HG03280 (cell line): ENCODE measurements around the gene FARP2.
A peak's percentile ranks its signal among the peaks of the same experiment; 100 is the strongest.
"Not testable (repeated sequence)": the region's sequence is repeated elsewhere in the genome, so short reads cannot be mapped to it uniquely, and the experiment has no call there.

Source experiments
- ATAC-seq: cut with Tn5 transposase; IDR thresholded peaks from one replicate; pipeline ENCODE4 v1.9.1; 2021; ENCODE audit warnings: mild to moderate bottlenecking, moderate library complexity; ENCODE audit not compliant: unreplicated experiment

Gene FARP2

DNA sequence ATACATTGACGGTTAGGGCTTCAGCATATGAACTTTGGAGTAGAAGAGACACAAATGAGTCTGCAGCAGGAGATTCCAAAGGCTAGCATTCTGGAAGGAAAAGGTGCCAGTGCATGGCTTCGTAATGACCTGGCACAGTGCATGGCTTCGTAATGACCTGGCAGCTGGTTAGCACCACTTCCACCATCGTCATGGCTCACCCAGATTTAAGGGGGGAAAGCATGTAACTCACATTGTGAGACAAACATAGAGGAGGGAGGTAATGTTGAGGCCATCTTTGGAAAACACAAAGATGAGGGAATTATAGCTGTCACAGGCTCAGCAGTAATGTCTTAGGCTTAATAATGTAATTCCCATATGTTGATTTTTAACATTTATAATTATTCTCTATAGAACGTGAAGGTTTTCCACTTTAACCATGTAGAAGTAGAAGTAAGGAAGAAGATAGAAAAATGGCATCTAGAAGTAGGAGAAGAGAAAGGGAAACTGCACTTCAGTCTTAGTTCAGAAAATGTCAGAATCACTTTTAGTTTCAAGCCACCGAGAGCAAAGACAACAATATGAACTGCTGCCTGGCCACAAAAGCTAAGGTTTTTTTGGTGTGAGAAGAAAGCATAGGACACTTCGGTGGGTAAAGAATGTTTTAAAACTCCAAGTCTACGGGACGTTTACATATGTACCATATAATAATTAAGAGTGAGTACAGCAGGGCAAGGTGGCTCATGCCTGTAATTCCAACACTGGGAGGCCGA lies 159.1 kb downstream of the FARP2 start:
- ATAC-seq: peak; percentile 55

DNA sequence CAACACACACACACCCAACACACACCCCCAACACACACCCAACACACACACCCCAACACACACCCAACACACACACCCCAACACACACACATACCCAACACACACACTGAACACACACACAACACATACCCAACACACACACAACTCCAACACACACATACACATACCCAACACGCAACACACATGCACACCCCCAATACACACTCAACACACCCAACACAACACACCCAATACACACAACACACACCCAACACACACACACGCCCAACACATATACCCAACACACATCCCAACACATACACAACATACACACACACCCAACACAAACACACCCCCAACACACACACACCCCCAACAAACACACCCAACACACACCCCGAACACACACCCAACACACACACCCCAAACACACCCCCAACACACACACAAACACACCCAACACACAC lies 160.5 kb downstream of the FARP2 start:
- no peak for ATAC-seq

DNA sequence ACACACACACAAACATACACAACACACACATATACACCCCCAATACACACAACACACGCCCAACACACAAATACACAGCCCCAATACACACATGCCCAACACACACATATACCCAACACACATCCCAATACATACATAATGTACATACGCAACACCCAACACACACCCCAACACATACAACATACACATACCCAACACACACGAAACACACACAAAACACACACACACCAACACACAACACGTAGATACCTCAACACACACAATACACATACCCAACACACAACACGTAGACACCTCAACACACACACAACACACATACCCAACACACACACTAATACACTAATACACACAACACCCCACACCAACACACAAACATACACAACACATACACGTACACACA lies 161.2 kb downstream of the FARP2 start:
- ATAC-seq: no peak

DNA sequence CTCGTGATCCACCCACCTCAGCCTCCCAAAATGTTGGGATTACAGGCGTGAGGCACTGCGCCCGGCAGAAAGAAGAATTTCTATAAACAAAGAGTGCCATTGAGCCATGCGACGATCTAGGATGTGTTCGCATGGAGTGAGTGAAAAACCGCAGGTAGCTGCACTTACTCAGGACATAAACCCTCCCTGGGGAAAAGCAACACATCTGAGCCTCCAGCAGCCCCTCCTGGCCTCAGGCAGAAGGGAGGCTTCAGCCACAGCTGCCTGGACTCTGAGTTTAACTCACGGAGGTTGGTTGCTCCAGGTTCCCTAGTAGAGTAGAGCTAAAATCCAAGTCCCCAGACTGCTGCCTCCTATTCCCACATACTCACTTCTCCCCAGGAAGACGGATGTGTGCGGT lies 163.6 kb downstream of the FARP2 start:
- no peak for ATAC-seq

DNA sequence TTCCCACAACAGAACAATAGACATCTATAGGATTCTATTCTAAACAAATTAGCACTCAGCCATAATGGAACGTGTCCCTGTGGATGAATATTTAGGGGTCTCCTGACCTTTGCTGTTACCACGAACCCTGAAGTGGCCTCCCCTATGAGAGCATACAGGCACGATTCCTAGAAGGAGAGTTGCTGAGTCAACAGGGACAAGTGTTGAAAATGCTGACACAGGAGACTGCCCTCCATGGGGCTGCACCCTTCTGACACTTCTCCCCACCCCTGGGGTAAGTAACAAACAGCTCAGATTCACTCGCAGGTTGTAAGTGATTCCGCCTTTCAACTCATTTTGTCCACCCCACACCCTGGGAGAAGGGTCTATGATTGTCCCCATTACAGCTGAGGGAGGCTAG lies 166.4 kb downstream of the FARP2 start:
- no peak for ATAC-seq

DNA sequence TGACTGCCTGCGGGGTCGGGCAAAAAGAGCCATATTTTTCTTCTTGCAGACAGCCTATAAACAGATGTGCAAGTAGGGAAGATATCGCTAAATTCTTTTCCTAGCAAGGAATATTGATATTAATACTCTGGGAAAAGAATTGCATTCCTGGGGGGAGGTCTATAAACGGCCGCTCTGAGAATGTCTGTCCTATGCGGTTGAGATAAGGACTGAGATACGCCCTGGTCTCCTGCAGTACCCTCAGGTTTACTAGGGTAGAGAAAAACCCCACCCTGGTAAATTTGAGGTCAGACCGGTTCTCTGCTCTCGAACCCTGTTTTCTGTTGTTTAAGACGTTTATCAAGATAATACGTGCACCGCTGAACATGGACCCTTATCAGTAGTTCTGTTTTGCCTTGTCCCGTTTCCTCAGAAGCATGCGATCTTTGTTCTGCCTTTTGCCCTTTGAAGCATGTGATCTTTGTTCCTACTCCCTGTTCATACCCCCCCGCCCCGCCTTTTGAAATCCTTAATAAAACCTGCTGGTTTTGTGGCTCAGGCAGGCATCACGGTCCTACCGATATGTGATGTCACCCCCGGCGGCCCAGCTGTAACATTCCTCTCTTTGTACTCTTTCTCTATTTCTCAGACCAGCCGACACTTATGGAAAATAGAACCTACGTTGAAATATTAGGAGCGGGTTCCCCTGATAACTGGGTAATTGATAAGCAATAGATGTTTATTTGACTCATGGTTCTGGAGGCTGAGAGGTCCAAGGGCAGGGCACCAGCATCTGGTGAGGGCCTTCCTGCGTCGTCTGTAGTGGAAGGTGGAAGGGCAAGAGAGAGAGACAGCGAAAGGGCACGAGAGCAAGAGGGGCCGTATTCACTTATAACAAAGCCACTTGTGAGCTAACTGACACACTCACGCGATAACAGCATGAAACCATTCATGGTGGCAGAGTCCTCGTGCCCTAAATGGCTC lies 170.0 kb downstream of the FARP2 start:
- ATAC-seq: not testable (repeated sequence)

DNA sequence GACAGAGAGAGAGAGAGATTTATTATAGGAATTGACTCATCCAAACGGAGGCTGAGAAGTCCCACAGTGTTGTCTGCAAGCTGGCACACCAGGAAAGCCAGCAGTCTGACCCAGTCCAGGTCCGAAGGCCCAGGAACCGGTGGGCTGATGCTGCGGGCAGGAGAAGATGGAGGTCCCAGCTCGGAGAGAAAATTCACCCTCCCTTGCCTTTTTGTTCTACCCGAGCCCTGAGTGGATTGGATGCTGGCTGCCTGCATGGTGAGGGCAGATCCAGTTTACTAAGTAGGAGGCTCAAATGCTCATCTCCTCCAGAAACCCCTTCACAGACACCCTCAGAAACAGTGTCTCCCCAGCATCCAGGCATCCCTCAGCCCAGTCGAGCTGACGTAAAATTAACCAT lies 174.5 kb downstream of the FARP2 start:
- no peak for ATAC-seq

DNA sequence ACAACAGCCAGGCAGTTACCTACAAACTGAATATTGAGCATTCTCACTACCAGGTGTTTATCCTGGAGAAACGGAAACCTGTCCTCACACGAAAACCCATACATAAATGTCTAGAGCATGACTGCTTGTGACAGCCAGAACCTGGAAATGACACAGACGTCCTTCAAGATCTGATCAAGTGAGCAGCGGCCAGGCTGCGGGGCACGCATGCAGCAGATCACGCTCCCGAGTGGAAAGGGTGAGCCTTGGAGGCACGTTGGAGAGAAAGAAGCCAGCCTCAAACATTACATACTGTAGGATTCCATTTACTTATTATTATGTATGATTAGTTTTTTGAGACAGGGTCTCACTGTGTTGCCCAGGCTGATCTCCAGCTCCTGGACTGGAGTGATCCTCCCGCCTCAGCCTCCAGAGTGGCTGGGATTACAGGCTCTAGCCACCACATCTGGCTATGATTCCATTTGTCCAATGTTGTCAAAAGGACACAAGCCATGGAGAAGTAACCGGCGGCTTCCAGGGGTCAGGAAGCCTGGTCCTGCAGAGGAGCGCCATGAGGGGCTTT lies 175.2 kb downstream of the FARP2 start:
- no peak for ATAC-seq

DNA sequence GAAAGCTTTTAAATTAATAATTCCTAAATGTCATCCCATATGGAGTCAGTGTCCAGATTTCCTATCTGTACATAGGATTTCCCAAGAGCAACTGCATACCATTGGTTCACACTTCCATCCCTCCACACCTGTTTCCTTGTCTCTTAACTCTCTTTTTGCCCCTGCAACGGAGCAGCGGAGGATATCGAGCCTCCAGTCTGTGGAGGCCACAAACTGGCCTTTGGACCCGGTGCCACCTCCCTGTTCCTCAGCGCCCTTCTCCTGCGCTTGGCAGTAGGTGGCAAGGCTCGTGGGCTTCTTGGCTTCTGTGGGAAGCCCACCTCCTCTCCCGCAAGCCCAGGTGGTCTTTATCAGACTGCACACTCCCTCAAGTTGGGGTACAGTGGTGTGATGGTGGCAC lies 176.1 kb downstream of the FARP2 start:
- no peak for ATAC-seq

DNA sequence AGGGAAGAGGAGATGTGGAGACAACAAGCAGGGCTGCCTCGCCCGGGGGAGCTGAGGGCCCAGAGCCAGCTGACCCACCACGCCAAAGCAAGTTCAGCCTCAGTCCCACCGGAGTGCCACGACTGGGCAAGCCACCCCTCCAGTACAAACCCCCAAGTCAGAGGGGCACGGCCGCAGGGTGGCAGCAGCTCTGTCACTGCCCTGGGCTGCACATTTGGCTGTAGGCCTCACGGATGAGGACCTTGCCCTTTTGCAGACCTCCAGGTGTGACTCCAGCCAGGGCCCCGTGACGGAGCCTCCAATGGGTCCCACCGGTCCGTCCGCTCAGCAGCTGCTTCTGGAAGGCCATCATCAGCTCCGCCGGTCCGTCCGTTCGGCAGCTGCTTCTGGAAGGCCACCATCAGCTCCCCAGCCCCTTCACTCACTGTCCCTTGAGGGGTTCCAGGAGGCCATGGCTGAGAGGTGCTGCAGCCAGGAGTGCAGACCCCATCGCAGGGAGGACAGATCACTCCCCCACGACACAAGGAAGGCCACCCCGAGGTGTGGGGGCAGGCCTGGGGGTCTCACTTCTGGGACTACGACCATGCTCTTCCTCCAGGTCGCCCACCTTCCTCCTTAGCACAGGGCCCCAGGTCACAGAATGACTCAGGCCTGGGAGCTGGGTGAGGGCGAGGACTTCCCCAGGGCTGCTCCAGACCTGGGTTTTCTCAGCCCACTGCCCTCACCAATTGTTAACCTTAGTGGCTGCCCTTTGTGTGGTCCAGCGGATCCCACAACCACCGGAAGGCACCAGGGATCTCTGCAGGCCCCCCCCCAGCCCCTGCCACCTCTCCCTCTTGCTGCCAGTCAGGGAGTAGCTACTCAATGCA lies 176.9 kb downstream of the FARP2 start:
- ATAC-seq: no peak

DNA sequence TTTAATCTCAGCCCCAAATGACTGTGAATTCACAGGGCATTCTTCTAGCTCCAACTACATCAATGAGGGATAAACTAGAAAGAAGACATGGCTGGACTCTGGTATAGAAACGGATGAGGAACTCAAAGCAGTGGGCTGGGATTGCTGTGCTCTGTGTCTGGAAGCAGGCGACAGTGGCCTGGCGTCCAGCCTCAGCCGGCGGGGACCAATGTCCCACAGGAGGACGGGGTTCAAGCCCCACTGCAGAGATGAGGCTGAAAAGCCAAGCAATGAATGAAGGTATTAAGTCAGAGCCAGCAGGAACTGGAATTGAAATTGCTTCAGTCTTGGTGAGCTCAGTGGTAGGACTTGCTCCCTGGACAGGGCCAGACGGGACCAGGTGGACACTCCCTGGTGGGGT lies 178.2 kb downstream of the FARP2 start:
- ATAC-seq: no peak

DNA sequence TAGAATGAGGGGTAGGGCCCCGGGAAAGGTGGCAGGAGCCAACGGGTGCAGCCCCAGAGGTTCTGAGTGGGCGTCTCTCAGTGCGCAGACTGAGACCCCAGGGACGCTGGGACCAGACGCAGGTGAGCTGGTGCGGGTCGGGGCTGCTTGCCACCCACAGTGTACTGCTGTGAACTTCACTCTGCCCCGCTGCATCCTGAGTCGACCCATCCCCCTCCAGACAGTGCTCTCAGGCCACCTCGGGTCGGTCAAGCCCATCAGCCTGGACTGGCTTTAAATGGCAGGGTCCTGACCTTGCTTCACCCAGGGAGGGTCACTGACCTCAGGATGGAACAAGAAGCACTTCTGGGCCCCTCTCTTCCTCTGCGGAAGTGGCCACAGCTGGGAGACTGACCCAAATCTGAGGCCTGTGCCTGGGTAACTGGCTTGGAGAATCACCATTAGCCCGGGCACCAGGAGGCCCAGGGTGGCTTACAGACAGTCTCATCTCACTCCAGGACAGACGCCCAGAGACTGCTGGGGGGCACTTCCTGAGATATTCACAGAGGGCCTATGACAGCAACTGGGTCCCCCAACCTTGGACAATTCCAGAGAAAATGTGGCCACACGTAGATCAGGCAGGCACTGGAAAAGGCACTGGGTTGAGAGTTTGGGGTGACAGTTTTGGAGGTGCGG lies 178.8 kb downstream of the FARP2 start:
- ATAC-seq: no peak

DNA sequence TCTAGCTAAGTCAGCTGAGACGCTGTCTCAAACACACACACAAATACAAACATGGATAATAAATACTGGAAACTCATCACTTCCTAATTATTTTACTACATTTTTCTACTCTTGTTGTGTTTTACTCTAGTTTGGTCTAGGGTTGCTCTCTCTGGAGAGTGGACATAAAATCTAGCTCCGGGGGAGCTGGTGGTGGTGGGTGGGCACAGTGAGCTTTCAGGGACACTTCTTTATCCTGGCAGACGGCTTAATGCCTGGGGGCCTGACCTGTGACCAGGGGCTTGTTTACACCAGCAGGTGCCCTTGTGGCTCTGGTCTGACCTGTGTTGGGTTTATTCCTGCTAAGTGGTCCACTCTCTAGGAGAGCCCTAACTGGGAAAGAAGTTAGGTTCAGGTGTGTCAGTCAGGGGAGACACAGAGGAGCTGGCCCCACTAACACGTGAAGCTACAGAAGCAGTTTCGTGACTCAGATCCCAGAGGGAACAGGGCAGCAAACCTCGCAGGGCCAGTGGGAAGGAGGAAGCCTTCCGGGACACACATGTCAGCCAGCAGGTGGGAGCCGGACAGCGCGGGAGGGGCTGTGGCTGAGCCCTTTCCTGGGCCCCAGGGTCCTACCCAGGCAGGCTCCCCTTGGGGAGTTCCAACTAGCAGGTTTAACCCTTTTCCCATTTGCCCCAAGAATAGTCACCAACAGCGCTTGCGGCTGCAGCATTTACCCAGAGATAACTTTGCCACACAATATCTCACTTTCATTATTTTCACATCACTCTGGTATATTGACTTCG lies 180.0 kb downstream of the FARP2 start:
- no peak for ATAC-seq

DNA sequence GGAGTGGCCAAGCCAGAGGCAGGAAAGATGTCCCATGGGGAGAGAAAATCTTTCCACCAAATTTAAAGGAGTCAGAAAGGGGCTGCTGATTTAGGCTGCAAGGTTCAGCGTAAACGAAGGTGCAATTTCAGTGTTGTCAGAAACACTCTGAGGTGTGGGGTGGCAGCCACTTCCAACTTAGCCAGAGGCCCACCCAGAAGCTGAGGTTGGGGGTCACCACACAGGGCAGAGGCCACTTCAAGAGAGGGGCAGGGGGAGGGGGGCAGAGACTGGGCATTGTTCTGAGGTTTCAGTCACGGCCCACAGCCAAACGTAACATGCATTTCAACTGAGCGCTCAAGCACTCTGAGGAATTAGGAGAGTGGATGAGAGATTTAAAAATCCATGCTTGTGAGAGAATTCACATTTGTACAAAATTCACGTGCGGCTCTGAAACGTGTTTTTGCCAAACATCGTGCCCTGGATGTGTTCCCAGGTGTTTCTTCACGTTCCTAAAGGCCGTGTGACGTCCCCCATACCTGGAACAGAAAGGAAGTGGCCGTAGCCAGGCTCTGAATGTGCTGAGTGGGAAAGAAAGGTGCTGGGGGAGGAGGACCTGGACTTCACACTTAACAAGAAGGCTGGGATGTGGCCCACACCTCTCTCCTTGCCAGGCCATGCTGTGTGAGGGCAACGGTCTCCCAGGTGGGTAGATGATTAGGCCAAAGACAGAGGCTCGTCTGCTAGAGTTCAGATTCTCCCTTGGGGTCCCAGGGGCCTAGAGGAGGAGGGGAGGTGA lies 182.9 kb downstream of the FARP2 start:
- ATAC-seq: no peak

DNA sequence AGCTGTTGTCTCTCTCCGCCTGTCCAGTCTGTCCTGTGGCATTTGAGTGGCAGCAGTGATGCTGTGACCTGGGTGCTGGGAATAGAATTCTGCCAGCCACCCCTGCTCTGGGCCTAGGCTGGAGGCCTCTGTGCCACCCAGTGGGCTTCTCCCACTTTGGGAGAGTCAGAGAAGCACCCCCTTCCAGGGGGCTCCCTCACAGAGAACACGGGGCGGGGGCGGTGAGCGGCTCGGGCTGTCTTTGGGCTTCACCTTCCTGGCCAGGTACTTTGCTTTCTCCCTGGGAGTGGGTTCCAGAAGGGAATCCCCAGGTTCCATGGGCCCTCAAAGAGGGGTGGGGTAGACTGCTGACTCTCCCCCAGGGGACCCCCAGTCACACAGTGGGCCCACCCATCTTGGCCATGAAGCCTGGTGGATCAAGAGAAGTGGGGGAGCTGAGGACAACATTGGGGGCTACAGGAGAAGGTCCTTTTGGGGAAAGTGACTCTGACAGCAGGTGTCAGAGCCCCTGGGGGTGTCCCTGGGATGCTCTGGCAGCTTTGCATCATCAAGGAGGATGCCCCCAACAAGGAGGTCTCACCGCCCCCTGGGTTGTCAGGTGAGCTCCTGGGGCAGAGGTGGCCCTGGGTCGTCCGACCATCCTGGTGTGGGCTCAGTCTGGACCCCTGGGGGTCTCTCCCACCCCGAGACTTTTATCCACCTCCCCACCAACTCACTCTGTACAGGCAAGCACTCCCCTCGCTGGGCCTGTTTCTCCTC lies 183.7 kb downstream of the FARP2 start:
- no peak for ATAC-seq

DNA sequence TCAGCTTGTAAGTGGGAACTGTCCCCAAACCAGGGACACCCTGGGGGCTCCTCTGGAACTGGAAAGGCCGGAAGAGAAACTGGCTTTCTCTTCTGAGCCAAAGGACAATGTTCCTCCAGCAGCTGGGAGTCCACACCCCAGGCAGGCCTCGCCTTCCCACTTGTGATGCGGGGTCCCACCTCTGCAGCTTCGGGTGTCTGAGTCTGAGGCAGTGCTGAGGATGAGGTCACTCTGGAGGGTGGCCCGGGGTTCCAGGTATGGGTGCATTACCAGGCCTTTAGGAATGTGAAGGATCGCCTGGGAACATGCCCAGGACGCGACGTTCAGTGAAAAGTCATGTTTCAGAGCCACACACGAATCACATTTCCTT lies 184.3 kb downstream of the FARP2 start:
- ATAC-seq: no peak

DNA sequence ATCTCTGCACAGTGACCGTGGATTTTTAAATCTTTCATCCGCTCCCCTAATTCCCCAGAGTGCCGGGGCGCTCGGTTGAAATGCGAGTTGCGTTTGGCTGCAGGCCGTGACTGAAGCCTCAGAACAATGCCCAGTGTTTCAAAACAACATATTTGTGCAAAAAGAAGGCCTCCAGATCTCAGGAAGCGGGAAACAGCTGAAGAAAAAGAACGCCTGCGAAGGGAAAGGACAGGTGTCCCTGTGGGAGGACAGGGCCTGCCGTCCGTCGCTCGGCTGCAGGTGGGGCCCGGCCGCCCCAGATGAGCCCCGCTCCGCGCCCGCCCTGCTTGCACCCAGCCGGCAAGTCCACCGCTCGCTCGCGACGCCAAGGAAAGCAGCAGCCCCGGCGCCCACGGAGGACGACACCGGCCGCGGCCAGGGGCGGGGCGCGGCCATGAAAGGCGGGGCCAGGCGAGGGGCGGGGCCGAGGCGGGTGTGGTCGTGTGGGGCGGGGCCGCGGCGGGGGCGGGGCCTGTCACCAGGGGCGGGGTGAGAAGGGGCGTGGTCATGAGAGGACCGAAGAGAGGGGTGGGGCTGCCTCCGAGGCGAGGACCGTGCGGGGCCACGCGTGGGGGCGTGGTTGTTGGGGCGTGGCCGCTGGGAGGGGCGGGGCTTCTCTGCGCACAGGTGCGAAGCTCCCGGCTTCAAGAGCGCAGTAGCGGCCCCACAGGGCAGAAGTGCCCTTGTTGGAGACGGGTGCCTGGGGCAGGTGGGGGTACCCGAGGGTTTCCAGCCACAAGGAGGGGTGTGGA lies 184.9 kb downstream of the FARP2 start:
- no peak for ATAC-seq
